ENCODE data around the gene FARP2. TPM values are rescaled to one million over a fixed set of nuclear protein-coding genes. Genes with fewer than 3 reads are reported as not detected.

FARP2 gene
- total RNA-seq, 6 donors from 2014 or later = 33.4 to 96.4 (median 42.2) TPM

- H3K4me1 ChIP-seq = peaks cover 0 to 10% (median 0%) of the 10 kb centered on the region in 4 donors
- TF ChIP-seq CTCF (IDR thresholded peaks at IDR 0.05) (no peak), POLR2A (IDR thresholded peaks at IDR 0.05) (no peak), POLR2AphosphoS5 (IDR thresholded peaks at IDR 0.05) (no peak), EP300 (IDR thresholded peaks at IDR 0.05) (no peak)
- ATAC-seq (ENCODE audit: low FRiP score in 2 of 2) (no peak), DNase-seq (no peak)
- H3K27me3 ChIP-seq = no peaks in the 10 kb centered on the region
- WGBS, 2 donors = 90 to 96% methylated on average over 2 to 4 of the region's 5 CpGs
- peaks cover 0 to 10% (median 5%) of the 10 kb centered on the region in 4 donors for H3K36me3 ChIP-seq
- no peaks in the 10 kb centered on the region for H3K9me3 ChIP-seq
- no peak overlapping the region for H3K27ac ChIP-seq
- no peak overlapping the region for H3K4me3 ChIP-seq
Measured at GRCh38 chr2:241458687-241459086, 102.6 kb downstream of the FARP2 start.

DNA sequence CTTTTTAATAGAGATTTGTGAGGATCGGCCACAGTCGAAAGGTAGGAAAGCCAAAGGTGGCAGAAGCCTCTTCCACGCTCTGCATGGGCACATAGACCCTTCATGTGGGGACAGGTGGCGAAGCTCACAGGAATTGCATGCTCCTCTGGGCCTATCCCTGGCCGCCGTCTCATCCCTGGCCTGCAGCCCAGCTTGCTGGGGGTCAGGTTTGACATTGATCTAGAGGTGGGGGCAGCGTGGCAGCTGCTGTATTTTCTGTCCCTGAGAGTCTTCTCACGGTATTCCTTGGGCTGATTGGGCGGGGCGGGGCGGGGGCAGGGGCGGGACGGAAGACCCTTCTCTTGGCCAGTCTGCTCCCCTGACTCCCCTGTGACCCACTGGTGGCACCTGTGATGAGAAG lies 103.4 kb downstream of the FARP2 start:
- Histone ChIP-seq H3K27me3 (no peaks in the 10 kb centered on the region), H3K27ac (no peak overlapping the region), H3K9me3 (no peaks in the 10 kb centered on the region), H3K36me3 (peaks cover 0 to 14% (median 6%) of the 10 kb centered on the region in 4 donors), H3K4me3 (no peak overlapping the region), H3K4me1 (peaks cover 0 to 10% (median 0%) of the 10 kb centered on the region in 4 donors)
- ATAC-seq (ENCODE audit: low FRiP score in 2 of 2) = no peak
- TF ChIP-seq POLR2A (IDR thresholded peaks at IDR 0.05) (no peak), EP300 (IDR thresholded peaks at IDR 0.05) (no peak), CTCF (IDR thresholded peaks at IDR 0.05) (no peak)
- peak in 1 of 2 donors; percentile 51 for DNase-seq
- 93 to 97% methylated on average over 9 to 13 of the region's 13 CpGs for WGBS, 2 donors

- no peak overlapping the region for H3K27ac ChIP-seq
- H3K27me3 ChIP-seq = no peaks in the 10 kb centered on the region
- peaks cover 0 to 17% (median 6%) of the 10 kb centered on the region in 4 donors for H3K36me3 ChIP-seq
- 64 to 78% methylated on average over 2 to 3 of the region's 3 CpGs for WGBS, 2 donors
- peaks cover 0 to 10% (median 0%) of the 10 kb centered on the region in 4 donors for H3K4me1 ChIP-seq
- no peaks in the 10 kb centered on the region for H3K9me3 ChIP-seq
- no peak overlapping the region for H3K4me3 ChIP-seq
- no peak for ATAC-seq (ENCODE audit: low FRiP score in 2 of 2)
- no peak for DNase-seq
- TF ChIP-seq POLR2AphosphoS5 (IDR thresholded peaks at IDR 0.05) (no peak), CTCF (IDR thresholded peaks at IDR 0.05) (no peak), EP300 (IDR thresholded peaks at IDR 0.05) (no peak), POLR2A (IDR thresholded peaks at IDR 0.05) (no peak)
Measured at GRCh38 chr2:241460631-241461030, 104.5 kb downstream of the FARP2 start.

- Histone ChIP-seq H3K4me3 (no peak overlapping the region), H3K36me3 (peaks cover 0 to 23% (median 6%) of the 10 kb centered on the region in 4 donors), H3K4me1 (peaks cover 0 to 10% (median 0%) of the 10 kb centered on the region in 4 donors), H3K27ac (peak overlapping the region in 1 of 4 donors; percentile 46), H3K27me3 (no peaks in the 10 kb centered on the region), H3K9me3 (no peaks in the 10 kb centered on the region)
- DNase-seq (peak in 1 of 2 donors; percentile 38), ATAC-seq (ENCODE audit: low FRiP score in 2 of 2) (peak in 1 of 2 donors; percentile 50)
- TF ChIP-seq CTCF (IDR thresholded peaks at IDR 0.05) (no peak), EP300 (IDR thresholded peaks at IDR 0.05) (no peak), POLR2A (IDR thresholded peaks at IDR 0.05) (no peak), POLR2AphosphoS5 (IDR thresholded peaks at IDR 0.05) (no peak)
- WGBS, 2 donors = 67 to 72% methylated on average over 19 of the region's 19 CpGs
Measured at GRCh38 chr2:241461693-241462677, 105.9 kb downstream of the FARP2 start.
